ENCODE data around the gene TEX22.

GRCh38 chr14:105393151-105393550 is 5.2 kb upstream of the TEX22 start:
- TF ChIP-seq CTCF (IDR thresholded peaks at IDR 0.05; ENCODE audit: low read depth, low read length, poor library complexity, severe bottlenecking), result no peak
- no peak for TF ChIP-seq EZH2phosphoT487 (IDR thresholded peaks at IDR 0.05; ENCODE audit: borderline replicate concordance, low read length)
